NCI-H510A (cell line): ENCODE results near the gene PYDC2.
A peak's percentile ranks its signal among the peaks of the same experiment; 100 is the strongest.
"Not testable (repeated sequence)": the region's sequence is repeated elsewhere in the genome, so short reads cannot be mapped to it uniquely, and the experiment has no call there.

Experiments used
- DNase-seq: peaks from one replicate; lab custom pipeline; 2025; lab: John Stamatoyannopoulos, UW

The PYDC2 gene

DNA sequence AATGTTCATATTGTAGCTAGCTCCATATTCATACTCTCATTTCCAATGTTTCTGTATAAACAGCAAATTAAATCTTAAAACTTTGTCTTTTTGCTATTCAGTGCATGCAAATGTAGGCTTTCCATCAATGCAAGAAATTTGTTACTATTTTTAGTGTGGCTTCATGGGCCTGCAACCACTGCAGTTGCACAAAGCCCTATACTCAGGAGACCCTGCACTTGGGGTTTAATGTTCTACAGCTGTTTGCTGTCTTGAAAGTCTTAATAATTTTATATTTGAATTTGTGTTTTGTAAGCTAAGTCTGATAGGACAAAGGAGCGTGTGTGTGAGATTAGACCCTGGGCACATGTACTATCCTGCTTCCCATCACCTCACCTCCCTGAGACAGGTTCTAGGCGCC is 9.6 kb downstream of the PYDC2 start:
- no peak for DNase-seq

- no peak for DNase-seq
Measured at GRCh38 chr3:191473661-191474198, 12.8 kb downstream of the PYDC2 start.

DNA sequence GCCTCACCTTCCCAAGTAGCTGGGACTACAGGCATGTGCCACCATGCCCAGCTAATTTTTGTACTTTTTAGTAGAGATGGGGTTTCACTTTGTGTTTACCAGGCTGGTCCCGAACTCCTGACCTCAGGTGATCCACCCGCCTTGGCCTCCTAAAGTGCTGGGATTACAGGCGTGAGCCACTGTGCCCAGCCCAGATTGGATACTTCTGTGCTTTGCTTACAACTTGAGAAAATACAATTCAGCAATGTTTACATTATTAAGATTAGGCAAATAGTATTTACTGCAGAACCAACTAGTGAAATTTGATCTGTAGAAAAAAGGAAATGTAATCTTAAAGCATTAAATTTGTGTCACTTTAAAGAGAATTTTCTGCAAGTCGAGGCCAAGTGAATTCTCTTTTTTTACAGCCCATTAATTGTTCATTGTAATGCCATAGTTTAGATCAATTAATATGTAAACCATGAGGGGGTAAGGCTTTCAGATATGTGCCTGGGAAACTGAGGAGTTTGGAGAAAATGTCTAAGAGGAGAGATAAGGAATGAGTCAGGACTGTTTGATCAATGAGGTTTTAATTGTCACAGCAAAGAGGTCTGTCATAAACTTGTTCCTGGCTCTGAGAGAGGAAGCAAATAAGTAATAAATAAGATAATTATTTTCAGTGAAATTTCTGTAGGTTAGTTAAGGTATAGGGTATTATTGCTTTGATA is 15.3 kb downstream of the PYDC2 start:
- DNase-seq: no peak

- DNase-seq: not testable (repeated sequence)
Measured at GRCh38 chr3:191483994-191484393, 23.0 kb downstream of the PYDC2 start.

GRCh38 chr3:191484461-191484860 is 23.5 kb downstream of the PYDC2 start:
- DNase-seq: no peak

- DNase-seq: no peak
Measured at GRCh38 chr3:191492601-191493000, 31.6 kb downstream of the PYDC2 start.

GRCh38 chr3:191493336-191493735 is 32.4 kb downstream of the PYDC2 start:
- DNase-seq: no peak

GRCh38 chr3:191499307-191500080 is 38.5 kb downstream of the PYDC2 start:
- peak; percentile 9 for DNase-seq

DNA sequence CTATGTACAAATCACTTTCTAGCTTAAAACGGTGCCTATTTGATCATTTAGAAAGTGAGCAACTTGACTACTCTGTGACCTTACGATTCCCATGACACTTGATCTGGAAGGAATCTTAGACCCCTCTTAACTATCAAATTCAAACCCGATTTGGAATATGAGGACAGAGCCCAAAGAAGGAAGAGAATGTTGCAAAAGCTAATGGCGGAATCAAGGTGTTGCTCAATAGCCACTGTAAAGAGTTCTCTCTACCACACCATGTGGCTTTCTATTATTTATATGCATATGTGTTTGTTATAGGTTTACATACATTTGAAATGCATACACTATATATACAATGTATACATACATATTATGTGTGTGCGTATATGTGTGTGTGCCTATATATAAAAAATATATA is 39.9 kb downstream of the PYDC2 start:
- no peak for DNase-seq

- DNase-seq: no peak
Measured at GRCh38 chr3:191502583-191502982, 41.6 kb downstream of the PYDC2 start.

DNA sequence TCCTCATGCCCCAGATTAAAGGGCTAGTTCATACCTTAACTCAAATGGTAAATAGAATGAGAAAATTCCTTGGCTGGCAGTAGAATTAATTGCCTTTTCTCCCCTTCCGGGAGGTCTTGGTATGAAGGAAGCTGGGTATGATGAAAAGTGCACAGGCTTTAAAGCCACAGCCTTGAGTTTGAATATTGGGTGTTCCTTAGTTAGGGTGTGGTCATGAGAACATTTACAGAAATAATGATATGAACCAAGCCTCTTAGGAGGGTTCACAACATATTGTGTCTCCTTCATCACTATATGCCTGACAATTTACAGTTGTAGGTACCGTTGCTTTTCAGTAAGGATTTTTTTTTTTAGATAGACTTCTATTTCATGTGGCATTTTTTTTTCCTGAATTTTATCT is 48.1 kb downstream of the PYDC2 start:
- no peak for DNase-seq
